ENCODE measurements around the gene PHLPP1.

PHLPP1 gene

DNA sequence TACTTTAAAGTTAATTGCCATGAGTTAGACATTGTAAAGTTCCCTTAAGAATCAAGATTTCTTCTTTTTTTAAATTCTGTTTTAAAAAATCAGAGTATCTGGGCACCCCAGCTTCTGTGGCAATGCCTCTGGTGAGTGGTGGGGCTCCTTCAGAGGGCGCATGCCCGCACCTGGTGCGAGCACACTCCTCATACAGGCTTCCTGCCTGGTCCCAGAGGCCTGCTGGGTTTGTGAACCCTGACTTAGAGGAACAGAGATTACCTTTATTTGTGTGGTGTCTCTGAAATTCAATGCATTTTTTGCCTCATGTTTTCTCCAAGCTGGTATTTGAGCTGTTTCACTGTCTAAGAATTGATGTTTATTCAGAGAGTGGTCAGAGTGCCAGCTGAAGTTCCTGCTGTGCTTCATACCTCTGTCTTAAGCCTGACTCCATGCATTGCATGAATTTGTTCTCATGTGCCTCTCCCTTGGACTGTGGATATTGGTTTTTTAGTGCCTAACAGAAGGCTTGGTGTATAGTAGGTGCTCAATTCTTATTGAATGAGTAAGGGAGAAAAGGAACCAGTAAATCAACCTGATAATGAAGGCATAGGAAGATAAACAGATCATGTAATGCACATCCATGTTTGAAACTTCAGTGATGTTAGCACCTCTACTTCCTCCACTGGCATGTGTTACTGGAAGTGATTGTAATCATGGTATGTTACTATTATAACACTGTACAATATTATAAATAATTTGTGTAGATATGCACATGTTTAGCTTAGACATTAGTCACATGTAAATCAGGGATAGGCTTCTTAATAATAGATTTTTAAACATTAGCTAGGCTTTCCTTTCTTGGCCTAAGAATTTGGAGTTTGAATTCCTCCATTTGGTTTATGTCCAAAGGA lies 29.0 kb downstream of the PHLPP1 start:
- 100% methylated on average over 1 to 2 of the region's 3 CpGs for WGBS, 2 experiments (ENCODE audit: insufficient coverage in 2 of 2)
- Histone ChIP-seq H3K4me1 (ENCODE audit: control insufficient read depth, insufficient read depth, low read length, poor library complexity, severe bottlenecking) (peaks cover 24% of the 10 kb centered on the region), H3K4me3 (ENCODE audit: extremely low read depth, insufficient read depth, low read length, poor library complexity, severe bottlenecking) (no peak overlapping the region), H3K9me3 (ENCODE audit: control insufficient read depth, low read length) (no peaks in the 10 kb centered on the region), H3K27ac (ENCODE audit: low read depth, low read length, severe bottlenecking) (peak overlapping the region; percentile 17), H3K36me3 (ENCODE audit: control insufficient read depth, insufficient read depth, low read length) (no peaks in the 10 kb centered on the region)

DNA sequence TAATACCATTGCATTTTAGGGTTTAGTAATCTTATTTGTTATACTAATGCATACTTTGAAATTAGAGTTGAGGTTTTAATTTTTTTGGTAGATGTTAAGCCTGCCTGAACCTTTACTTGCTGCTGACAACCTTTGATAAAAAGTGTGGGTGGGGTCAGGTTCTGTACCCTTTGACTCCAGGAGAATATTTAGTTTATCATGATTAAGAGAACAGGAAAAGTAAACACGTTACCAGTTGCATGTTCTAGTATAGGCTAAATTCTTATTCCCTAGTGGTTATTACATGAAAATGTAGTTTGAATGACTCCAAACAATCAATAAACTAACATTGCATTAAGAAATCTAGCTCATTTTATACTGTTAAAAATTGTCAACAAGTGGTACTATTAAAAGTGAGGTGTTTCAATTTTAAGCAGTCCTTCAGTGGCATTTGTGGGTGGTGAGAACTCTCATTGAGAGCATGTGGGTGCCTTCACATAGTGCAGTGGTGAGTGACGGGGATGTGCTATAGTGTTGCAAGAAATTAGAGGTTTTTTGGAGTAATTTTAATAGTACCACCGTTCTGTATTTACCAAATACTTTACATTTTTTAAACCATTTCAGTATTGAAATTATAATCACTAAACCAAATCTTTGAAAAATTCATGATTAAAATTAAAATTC lies 29.9 kb downstream of the PHLPP1 start:
- Histone ChIP-seq H3K36me3 (ENCODE audit: control insufficient read depth, insufficient read depth, low read length) (no peaks in the 10 kb centered on the region), H3K4me3 (ENCODE audit: extremely low read depth, insufficient read depth, low read length, poor library complexity, severe bottlenecking) (no peak overlapping the region), H3K9me3 (ENCODE audit: control insufficient read depth, low read length) (no peaks in the 10 kb centered on the region), H3K27ac (ENCODE audit: low read depth, low read length, severe bottlenecking) (no peak overlapping the region), H3K4me1 (ENCODE audit: control insufficient read depth, insufficient read depth, low read length, poor library complexity, severe bottlenecking) (peaks cover 29% of the 10 kb centered on the region)
- no CpG with 5 or more reads among the region's 3 CpGs for WGBS, 2 experiments (ENCODE audit: insufficient coverage in 2 of 2)

DNA sequence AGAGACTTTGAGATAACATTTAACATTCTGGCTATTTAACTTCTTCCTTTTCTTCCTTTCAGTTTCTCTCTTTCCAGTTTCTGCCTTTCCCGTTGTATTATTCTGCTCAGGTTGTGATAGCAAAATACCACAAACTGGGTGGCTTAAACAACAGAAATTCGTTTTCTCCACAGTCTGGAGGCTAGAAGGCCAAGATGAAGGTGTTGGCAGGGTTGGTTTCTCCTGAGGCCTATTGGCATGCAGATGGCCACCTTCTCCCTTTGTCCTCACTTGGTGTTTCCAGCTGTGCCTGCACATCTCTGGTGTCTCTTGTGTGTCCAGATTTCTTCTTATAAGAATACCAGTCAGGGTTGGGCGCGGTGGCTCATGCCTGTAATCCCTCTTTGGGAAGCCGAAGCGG lies 34.0 kb downstream of the PHLPP1 start:
- Histone ChIP-seq H3K27ac (ENCODE audit: low read depth, low read length, severe bottlenecking) (no peak overlapping the region), H3K4me3 (ENCODE audit: extremely low read depth, insufficient read depth, low read length, poor library complexity, severe bottlenecking) (no peak overlapping the region), H3K9me3 (ENCODE audit: control insufficient read depth, low read length) (no peaks in the 10 kb centered on the region), H3K36me3 (ENCODE audit: control insufficient read depth, insufficient read depth, low read length) (no peaks in the 10 kb centered on the region), H3K4me1 (ENCODE audit: control insufficient read depth, insufficient read depth, low read length, poor library complexity, severe bottlenecking) (peaks cover 48% of the 10 kb centered on the region)
- 92 to 95% methylated on average over 5 to 6 of the region's 6 CpGs for WGBS, 2 experiments (ENCODE audit: insufficient coverage in 2 of 2)

DNA sequence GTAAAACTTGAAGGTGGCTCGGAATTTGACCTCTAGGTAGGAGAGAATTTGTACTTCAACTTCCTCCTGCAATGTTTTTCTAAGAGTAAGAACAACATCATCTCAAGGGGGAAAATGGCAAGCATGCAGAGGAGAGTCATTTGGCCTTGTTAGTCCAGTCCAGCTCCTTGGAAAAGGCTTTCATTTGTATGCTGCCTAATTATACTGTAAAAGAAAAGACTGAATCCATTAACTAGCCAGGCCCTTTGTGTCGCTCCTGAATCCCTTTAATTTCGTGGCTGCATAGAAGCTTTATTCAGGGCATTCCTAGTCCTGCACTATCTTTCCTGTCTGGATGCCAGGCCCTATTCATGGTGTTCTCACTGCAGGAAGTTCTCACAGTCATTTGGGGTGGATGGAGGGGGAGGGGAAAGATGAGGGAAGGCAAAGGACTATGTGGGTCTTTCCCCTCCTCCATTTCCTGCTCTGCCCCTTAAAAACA lies 36.0 kb downstream of the PHLPP1 start:
- WGBS, 2 experiments (ENCODE audit: insufficient coverage in 2 of 2) = 0% methylated on average over 2 of the region's 3 CpGs
- H3K4me3 ChIP-seq (ENCODE audit: extremely low read depth, insufficient read depth, low read length, poor library complexity, severe bottlenecking) = no peak overlapping the region
- H3K36me3 ChIP-seq (ENCODE audit: control insufficient read depth, insufficient read depth, low read length) = no peaks in the 10 kb centered on the region
- peaks cover 44% of the 10 kb centered on the region for H3K4me1 ChIP-seq (ENCODE audit: control insufficient read depth, insufficient read depth, low read length, poor library complexity, severe bottlenecking)
- H3K27ac ChIP-seq (ENCODE audit: low read depth, low read length, severe bottlenecking) = peak overlapping the region; percentile 92
- H3K9me3 ChIP-seq (ENCODE audit: control insufficient read depth, low read length) = no peaks in the 10 kb centered on the region

DNA sequence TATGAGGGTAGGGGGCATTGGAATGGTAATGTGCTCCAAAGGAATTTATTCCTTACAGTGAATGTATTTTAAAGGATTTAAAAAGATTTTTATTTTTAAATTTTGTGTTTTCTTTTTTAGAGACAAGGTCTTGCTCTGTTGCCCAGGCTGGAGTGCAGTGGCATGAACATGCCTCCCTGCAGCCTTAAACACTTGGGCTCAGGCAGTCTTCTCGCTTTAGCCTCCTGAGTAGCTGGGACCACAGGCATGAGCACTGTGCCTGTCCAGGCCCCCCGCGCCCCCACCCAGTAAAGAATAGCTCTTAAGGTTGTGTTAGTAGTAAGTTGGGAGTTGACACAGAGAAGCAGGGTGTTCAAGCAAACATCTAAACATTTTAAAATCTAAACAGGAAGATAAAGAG lies 36.6 kb downstream of the PHLPP1 start:
- H3K27ac ChIP-seq (ENCODE audit: low read depth, low read length, severe bottlenecking) = peak overlapping the region; percentile 92
- peaks cover 44% of the 10 kb centered on the region for H3K4me1 ChIP-seq (ENCODE audit: control insufficient read depth, insufficient read depth, low read length, poor library complexity, severe bottlenecking)
- H3K9me3 ChIP-seq (ENCODE audit: control insufficient read depth, low read length) = no peaks in the 10 kb centered on the region
- no peak overlapping the region for H3K4me3 ChIP-seq (ENCODE audit: extremely low read depth, insufficient read depth, low read length, poor library complexity, severe bottlenecking)
- WGBS, 2 experiments (ENCODE audit: insufficient coverage in 2 of 2) = 38 to 60% methylated on average over 1 of the region's 3 CpGs
- H3K36me3 ChIP-seq (ENCODE audit: control insufficient read depth, insufficient read depth, low read length) = no peaks in the 10 kb centered on the region

DNA sequence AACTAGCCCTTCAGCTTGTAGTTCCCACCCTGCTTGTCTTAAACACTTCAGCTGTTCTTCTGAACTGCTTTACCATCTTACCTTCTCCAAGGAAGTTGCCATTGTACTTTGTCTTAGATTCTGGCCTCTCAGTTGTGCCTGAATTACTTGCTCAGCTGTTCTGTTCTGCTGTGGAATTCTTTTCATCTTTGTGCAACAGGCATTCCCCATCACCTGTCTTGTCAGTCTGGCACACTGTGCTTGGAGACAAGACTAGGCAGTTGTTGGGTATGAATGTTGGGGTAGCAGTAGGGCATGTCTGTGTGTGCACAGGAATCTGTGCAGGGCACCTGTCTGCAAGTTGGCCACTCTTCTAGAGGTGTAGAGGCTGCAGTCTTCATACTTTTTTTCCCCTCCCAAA lies 38.7 kb downstream of the PHLPP1 start:
- Histone ChIP-seq H3K4me1 (ENCODE audit: control insufficient read depth, insufficient read depth, low read length, poor library complexity, severe bottlenecking) (peaks cover 55% of the 10 kb centered on the region), H3K9me3 (ENCODE audit: control insufficient read depth, low read length) (no peaks in the 10 kb centered on the region), H3K36me3 (ENCODE audit: control insufficient read depth, insufficient read depth, low read length) (no peaks in the 10 kb centered on the region), H3K27ac (ENCODE audit: low read depth, low read length, severe bottlenecking) (no peak overlapping the region), H3K4me3 (ENCODE audit: extremely low read depth, insufficient read depth, low read length, poor library complexity, severe bottlenecking) (no peak overlapping the region)

DNA sequence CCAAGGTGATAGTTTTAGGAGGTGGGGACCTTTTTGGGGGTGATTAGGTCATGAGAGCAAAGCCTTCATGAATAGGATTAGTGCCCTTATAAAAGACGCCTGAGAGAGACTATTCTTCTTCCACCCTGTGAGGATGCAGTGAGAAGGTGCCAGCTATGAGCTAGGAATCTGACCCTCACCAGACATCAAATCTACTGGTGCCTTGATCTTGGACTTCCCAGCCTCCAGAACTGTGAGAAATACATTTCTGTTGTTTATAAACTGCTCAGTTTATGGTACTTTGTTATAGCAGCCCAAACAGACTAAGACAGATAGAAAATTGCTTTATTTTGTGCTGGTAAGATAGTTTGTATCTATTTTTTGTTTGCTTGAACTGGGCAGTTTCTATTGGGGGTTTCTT lies 40.1 kb downstream of the PHLPP1 start:
- H3K36me3 ChIP-seq (ENCODE audit: control insufficient read depth, insufficient read depth, low read length) = no peaks in the 10 kb centered on the region
- H3K4me3 ChIP-seq (ENCODE audit: extremely low read depth, insufficient read depth, low read length, poor library complexity, severe bottlenecking) = no peak overlapping the region
- H3K27ac ChIP-seq (ENCODE audit: low read depth, low read length, severe bottlenecking) = no peak overlapping the region
- no CpG with 5 or more reads among the region's 1 CpG for WGBS, 2 experiments (ENCODE audit: insufficient coverage in 2 of 2)
- peaks cover 56% of the 10 kb centered on the region for H3K4me1 ChIP-seq (ENCODE audit: control insufficient read depth, insufficient read depth, low read length, poor library complexity, severe bottlenecking)
- no peaks in the 10 kb centered on the region for H3K9me3 ChIP-seq (ENCODE audit: control insufficient read depth, low read length)

DNA sequence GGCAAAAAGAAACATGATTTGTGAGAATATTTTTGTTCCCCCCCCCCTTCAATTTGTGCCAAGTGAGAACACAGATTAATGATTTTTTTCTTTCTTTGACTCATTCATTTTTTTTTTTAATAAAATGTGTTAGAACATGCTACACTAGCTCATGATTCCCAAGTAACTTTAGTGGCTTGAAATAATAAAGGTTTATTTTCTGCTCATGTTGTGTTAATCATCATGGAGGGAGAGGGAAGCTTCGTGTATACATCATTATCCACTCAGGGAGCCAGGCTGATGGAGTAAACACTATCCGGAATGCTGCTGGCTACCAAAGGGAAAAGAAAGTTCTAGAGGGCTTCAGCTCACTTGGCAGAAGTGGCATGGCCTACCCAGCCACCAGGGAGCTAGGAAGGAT lies 40.6 kb downstream of the PHLPP1 start:
- Histone ChIP-seq H3K36me3 (ENCODE audit: control insufficient read depth, insufficient read depth, low read length) (no peaks in the 10 kb centered on the region), H3K27ac (ENCODE audit: low read depth, low read length, severe bottlenecking) (no peak overlapping the region), H3K4me3 (ENCODE audit: extremely low read depth, insufficient read depth, low read length, poor library complexity, severe bottlenecking) (no peak overlapping the region), H3K9me3 (ENCODE audit: control insufficient read depth, low read length) (no peaks in the 10 kb centered on the region), H3K4me1 (ENCODE audit: control insufficient read depth, insufficient read depth, low read length, poor library complexity, severe bottlenecking) (peaks cover 55% of the 10 kb centered on the region)
- WGBS, 2 experiments (ENCODE audit: insufficient coverage in 2 of 2) = 91 to 100% methylated on average over 1 to 2 of the region's 2 CpGs

DNA sequence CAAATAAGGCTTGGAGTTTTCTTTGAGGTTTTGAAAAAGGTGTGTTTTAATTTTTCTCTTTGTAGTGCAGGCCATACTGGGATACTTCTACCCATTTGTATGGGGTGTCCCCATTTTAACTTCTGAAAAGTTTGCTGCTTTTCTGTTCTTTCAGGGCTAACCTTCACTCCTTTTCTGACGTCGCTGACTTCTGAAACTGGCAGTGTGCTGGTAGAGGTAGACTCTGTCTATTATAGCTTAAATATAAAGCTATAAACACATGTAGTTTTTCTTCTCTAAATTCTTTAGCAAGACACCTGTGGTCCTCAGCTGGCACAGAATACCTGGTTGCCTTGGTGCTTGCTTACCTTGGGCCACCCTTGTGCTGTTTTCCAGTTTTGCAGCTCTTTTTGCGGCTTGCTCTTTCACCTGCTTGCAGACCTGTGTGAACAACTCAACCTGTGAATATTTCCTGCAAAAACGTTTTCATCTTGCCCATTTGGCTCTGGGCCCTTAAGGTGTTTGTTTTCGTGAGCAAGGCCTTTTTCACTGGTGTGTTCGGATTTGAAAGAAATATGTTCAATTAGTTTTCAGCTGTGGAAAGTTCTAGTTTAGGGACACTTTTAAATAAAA lies 42.2 kb downstream of the PHLPP1 start:
- Histone ChIP-seq H3K36me3 (ENCODE audit: control insufficient read depth, insufficient read depth, low read length) (no peaks in the 10 kb centered on the region), H3K27ac (ENCODE audit: low read depth, low read length, severe bottlenecking) (no peak overlapping the region), H3K4me1 (ENCODE audit: control insufficient read depth, insufficient read depth, low read length, poor library complexity, severe bottlenecking) (peaks cover 39% of the 10 kb centered on the region), H3K9me3 (ENCODE audit: control insufficient read depth, low read length) (no peaks in the 10 kb centered on the region), H3K4me3 (ENCODE audit: extremely low read depth, insufficient read depth, low read length, poor library complexity, severe bottlenecking) (no peak overlapping the region)
- WGBS, 2 experiments (ENCODE audit: insufficient coverage in 2 of 2) = 30 to 66% methylated on average over 3 of the region's 6 CpGs

DNA sequence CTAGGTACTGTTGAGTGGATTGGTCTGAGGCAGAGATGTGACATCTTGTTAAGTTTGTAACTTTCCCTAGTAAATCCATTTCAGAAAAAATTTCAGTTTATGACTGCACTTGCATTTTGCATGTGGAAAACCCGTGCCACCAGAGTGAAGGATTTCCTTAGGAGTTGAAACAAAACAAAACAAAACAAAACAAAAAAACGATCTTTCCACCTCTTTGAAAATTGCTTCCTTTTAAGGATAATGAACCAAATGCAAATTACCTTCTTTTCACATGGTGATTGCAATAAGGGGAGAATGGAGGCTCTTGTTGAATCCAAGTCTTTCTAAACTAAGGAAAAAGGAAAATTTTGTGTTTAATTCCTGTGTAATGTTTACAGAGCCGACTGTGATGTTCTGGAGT lies 43.2 kb downstream of the PHLPP1 start:
- no peak overlapping the region for H3K4me3 ChIP-seq (ENCODE audit: extremely low read depth, insufficient read depth, low read length, poor library complexity, severe bottlenecking)
- H3K9me3 ChIP-seq (ENCODE audit: control insufficient read depth, low read length) = no peaks in the 10 kb centered on the region
- WGBS, 2 experiments (ENCODE audit: insufficient coverage in 2 of 2) = 13 to 20% methylated on average over 1 of the region's 3 CpGs
- H3K4me1 ChIP-seq (ENCODE audit: control insufficient read depth, insufficient read depth, low read length, poor library complexity, severe bottlenecking) = peaks cover 32% of the 10 kb centered on the region
- no peaks in the 10 kb centered on the region for H3K36me3 ChIP-seq (ENCODE audit: control insufficient read depth, insufficient read depth, low read length)
- no peak overlapping the region for H3K27ac ChIP-seq (ENCODE audit: low read depth, low read length, severe bottlenecking)

All from mesodermal cell (in vitro differentiated cells).